ENCODE measurements around the gene UBE2E2. TPM values are rescaled to one million over a fixed set of nuclear protein-coding genes. Genes with fewer than 3 reads are reported as not detected.

UBE2E2 gene
- total RNA-seq, 2 donors from 2014 or later: 23.2 to 34.5 TPM

- no peak overlapping the region for H3K9ac ChIP-seq (ENCODE audit: extremely low read depth, low read length, poor library complexity, severe bottlenecking)
- Mint-ChIP-seq H3K36me3 (ENCODE audit: low read depth) (no peaks in the 10 kb centered on the region), H3K27ac (no peak overlapping the region), H3K4me3 (no peak overlapping the region), H3K27me3 (ENCODE audit: insufficient read depth) (no peaks in the 10 kb centered on the region), H3K9me3 (peaks cover 7% of the 10 kb centered on the region), H3K4me1 (peaks cover 3% of the 10 kb centered on the region)
- WGBS, 2 experiments (ENCODE audit: insufficient coverage in 1 of 2, insufficient read length in 1 of 2): 95% methylated on average over 2 of the region's 2 CpGs; no CpG with 5 or more reads in 1 of the 2 experiments
- no peak for DNase-seq
- no peaks in the 10 kb centered on the region for H3K27me3 ChIP-seq (ENCODE audit: control insufficient read depth, insufficient read depth, low read length, poor library complexity, severe bottlenecking)
- H3K4me3 ChIP-seq (ENCODE audit: low read length): no peak overlapping the region
- no peak overlapping the region for H3K27ac ChIP-seq (ENCODE audit: low read depth, low read length)
- TF ChIP-seq CTCF (conservative IDR thresholded peaks at IDR 0.05): no peak
- H3K36me3 ChIP-seq (ENCODE audit: control insufficient read depth, insufficient read depth, low read length): no peaks in the 10 kb centered on the region
- no peaks in the 10 kb centered on the region for H3K4me1 ChIP-seq (ENCODE audit: control insufficient read depth, insufficient read depth, low read length)
- H3K9me3 ChIP-seq (ENCODE audit: control insufficient read depth, low read length): peaks cover 2% of the 10 kb centered on the region
Measured at GRCh38 chr3:23159929-23160328, 43.2 kb upstream of the UBE2E2 start.

GRCh38 chr3:23161308-23161707 lies 41.8 kb upstream of the UBE2E2 start:
- Mint-ChIP-seq H3K4me3 (no peak overlapping the region), H3K27me3 (ENCODE audit: insufficient read depth) (no peaks in the 10 kb centered on the region), H3K36me3 (ENCODE audit: low read depth) (no peaks in the 10 kb centered on the region), H3K4me1 (peaks cover 3% of the 10 kb centered on the region), H3K9me3 (no peaks in the 10 kb centered on the region), H3K27ac (no peak overlapping the region)
- Histone ChIP-seq H3K27me3 (ENCODE audit: control insufficient read depth, insufficient read depth, low read length, poor library complexity, severe bottlenecking) (no peaks in the 10 kb centered on the region), H3K36me3 (ENCODE audit: control insufficient read depth, insufficient read depth, low read length) (no peaks in the 10 kb centered on the region), H3K27ac (ENCODE audit: low read depth, low read length) (no peak overlapping the region), H3K9ac (ENCODE audit: extremely low read depth, low read length, poor library complexity, severe bottlenecking) (no peak overlapping the region), H3K9me3 (ENCODE audit: control insufficient read depth, low read length) (no peaks in the 10 kb centered on the region), H3K4me1 (ENCODE audit: control insufficient read depth, insufficient read depth, low read length) (no peaks in the 10 kb centered on the region), H3K4me3 (ENCODE audit: low read length) (no peak overlapping the region)
- WGBS, 2 experiments (ENCODE audit: insufficient coverage in 1 of 2, insufficient read length in 1 of 2): 93% methylated on average over 2 of the region's 2 CpGs; no CpG with 5 or more reads in 1 of the 2 experiments
- no peak for TF ChIP-seq CTCF (conservative IDR thresholded peaks at IDR 0.05)
- DNase-seq: no peak

- WGBS, 2 experiments (ENCODE audit: insufficient coverage in 1 of 2, insufficient read length in 1 of 2): 89 to 92% methylated on average over 5 to 10 of the region's 10 CpGs
- no peaks in the 10 kb centered on the region for H3K36me3 ChIP-seq (ENCODE audit: control insufficient read depth, insufficient read depth, low read length)
- no peak overlapping the region for H3K4me3 ChIP-seq (ENCODE audit: low read length)
- no peak overlapping the region for H3K27ac Mint-ChIP-seq
- TF ChIP-seq CTCF (conservative IDR thresholded peaks at IDR 0.05): no peak
- H3K9me3 ChIP-seq (ENCODE audit: control insufficient read depth, low read length): no peaks in the 10 kb centered on the region
- peaks cover 3% of the 10 kb centered on the region for H3K4me1 Mint-ChIP-seq
- no peaks in the 10 kb centered on the region for H3K9me3 Mint-ChIP-seq
- no peaks in the 10 kb centered on the region for H3K27me3 Mint-ChIP-seq (ENCODE audit: insufficient read depth)
- no peak for DNase-seq
- H3K36me3 Mint-ChIP-seq (ENCODE audit: low read depth): no peaks in the 10 kb centered on the region
- no peaks in the 10 kb centered on the region for H3K4me1 ChIP-seq (ENCODE audit: control insufficient read depth, insufficient read depth, low read length)
- no peaks in the 10 kb centered on the region for H3K27me3 ChIP-seq (ENCODE audit: control insufficient read depth, insufficient read depth, low read length, poor library complexity, severe bottlenecking)
- no peak overlapping the region for H3K9ac ChIP-seq (ENCODE audit: extremely low read depth, low read length, poor library complexity, severe bottlenecking)
- no peak overlapping the region for H3K4me3 Mint-ChIP-seq
- no peak overlapping the region for H3K27ac ChIP-seq (ENCODE audit: low read depth, low read length)
Measured at GRCh38 chr3:23161896-23162570, 41.1 kb upstream of the UBE2E2 start.
